Esophagus mucosa (tissue), 1 donor: ENCODE data around the gene CCDC88C. TPM values are rescaled to one million over a fixed set of nuclear protein-coding genes. Genes with fewer than 3 reads are reported as not detected.

Experiments
- ATAC-seq: fragments of 200-7000 bp; cut with Tn5 transposase; one replicate; pipeline ENCODE4 v1.9.1; 2020
- total RNA-seq: library from RNA; stranded (reverse); gene quantifications from one replicate; pipeline ENCODE4 v1.2.4, GENCODE V29; 2023
- donor health status: DM: yes; HTN: yes; CAD: no.

Gene CCDC88C
- total RNA-seq, 1 donor from 2014 or later = 26.7 TPM

- no peak for ATAC-seq
Measured at GRCh38 chr14:91364524-91365270, 52.9 kb downstream of the CCDC88C start.

GRCh38 chr14:91363776-91364523 lies 53.7 kb downstream of the CCDC88C start:
- no peak for ATAC-seq

GRCh38 chr14:91361233-91361811 lies 56.3 kb downstream of the CCDC88C start:
- ATAC-seq = peak; percentile 85

GRCh38 chr14:91360490-91361232 lies 57.0 kb downstream of the CCDC88C start:
- ATAC-seq = peak; percentile 32

GRCh38 chr14:91358654-91359220 lies 58.9 kb downstream of the CCDC88C start:
- ATAC-seq = peak; percentile 20

GRCh38 chr14:91358025-91358319 lies 59.6 kb downstream of the CCDC88C start:
- ATAC-seq = no peak

GRCh38 chr14:91357272-91358024 lies 60.2 kb downstream of the CCDC88C start:
- ATAC-seq = no peak

- ATAC-seq = no peak
Measured at GRCh38 chr14:91356181-91356763, 61.3 kb downstream of the CCDC88C start.

GRCh38 chr14:91354979-91355685 lies 62.5 kb downstream of the CCDC88C start:
- ATAC-seq = no peak

- peak; percentile 54 for ATAC-seq
Measured at GRCh38 chr14:91354221-91354916, 63.3 kb downstream of the CCDC88C start.

- no peak for ATAC-seq
Measured at GRCh38 chr14:91352728-91353692, 64.6 kb downstream of the CCDC88C start.

- no peak for ATAC-seq
Measured at GRCh38 chr14:91352053-91352452, 65.6 kb downstream of the CCDC88C start.

- no peak for ATAC-seq
Measured at GRCh38 chr14:91351512-91351862, 66.1 kb downstream of the CCDC88C start.

GRCh38 chr14:91350813-91351511 lies 66.7 kb downstream of the CCDC88C start:
- ATAC-seq = peak; percentile 15

GRCh38 chr14:91350483-91350812 lies 67.2 kb downstream of the CCDC88C start:
- ATAC-seq = no peak

- peak; percentile 69 for ATAC-seq
Measured at GRCh38 chr14:91349481-91350074, 68.0 kb downstream of the CCDC88C start.

GRCh38 chr14:91348845-91349465 lies 68.7 kb downstream of the CCDC88C start:
- no peak for ATAC-seq

- ATAC-seq = no peak
Measured at GRCh38 chr14:91346838-91347173, 70.8 kb downstream of the CCDC88C start.
